ENCODE results near the gene KRTAP8-1.

The KRTAP8-1 gene

GRCh38 chr21:30813174-30813573, at the start of gene KRTAP8-1:
TSS of gene KRTAP8-1 (minus strand) at chr21:30813274. CDS start at chr21:30813220, 54 bp downstream.
- no peak for TF ChIP-seq CTCF (IDR thresholded peaks at IDR 0.05; ENCODE audit: borderline replicate concordance, control extremely low read depth, extremely low read depth, insufficient read depth, missing control alignments)
- DNase-seq (ENCODE audit: low spot score), result no peak
- in situ Hi-C loops (cut with MboI; ENCODE audit: low sequenced_read_pairs, unreplicated experiment), result no loop called here

GRCh38 chr21:30847627-30848500, 34.8 kb upstream of the KRTAP8-1 start:
- no peak for DNase-seq (ENCODE audit: low spot score)
- in situ Hi-C loops (cut with MboI; ENCODE audit: low sequenced_read_pairs, unreplicated experiment), result no loop called here
- TF ChIP-seq CTCF (IDR thresholded peaks at IDR 0.05; ENCODE audit: borderline replicate concordance, control extremely low read depth, extremely low read depth, insufficient read depth, missing control alignments), result no peak

- in situ Hi-C loops (cut with MboI; ENCODE audit: low sequenced_read_pairs, unreplicated experiment), result no loop called here
- no peak for TF ChIP-seq CTCF (IDR thresholded peaks at IDR 0.05; ENCODE audit: borderline replicate concordance, control extremely low read depth, extremely low read depth, insufficient read depth, missing control alignments)
- DNase-seq (ENCODE audit: low spot score), result no peak
Observed at GRCh38 chr21:30842990-30843389, 29.9 kb upstream of the KRTAP8-1 start.

- in situ Hi-C loops (cut with MboI; ENCODE audit: low sequenced_read_pairs, unreplicated experiment), result no loop called here
- no peak for DNase-seq (ENCODE audit: low spot score)
Observed at GRCh38 chr21:30839304-30839703, 26.2 kb upstream of the KRTAP8-1 start.

GRCh38 chr21:30838536-30838935, 25.5 kb upstream of the KRTAP8-1 start:
- no peak for TF ChIP-seq CTCF (IDR thresholded peaks at IDR 0.05; ENCODE audit: borderline replicate concordance, control extremely low read depth, extremely low read depth, insufficient read depth, missing control alignments)
- no peak for DNase-seq (ENCODE audit: low spot score)
- in situ Hi-C loops (cut with MboI; ENCODE audit: low sequenced_read_pairs, unreplicated experiment), result no loop called here

More at GRCh38 chr21:30839304-30839703, 26.2 kb upstream of the KRTAP8-1 start:
- TF ChIP-seq CTCF (IDR thresholded peaks at IDR 0.05; ENCODE audit: borderline replicate concordance, control extremely low read depth, extremely low read depth, insufficient read depth, missing control alignments), result no peak

- DNase-seq (ENCODE audit: low spot score), result peak; percentile 29
- peak; percentile 45 for TF ChIP-seq CTCF (IDR thresholded peaks at IDR 0.05; ENCODE audit: borderline replicate concordance, control extremely low read depth, extremely low read depth, insufficient read depth, missing control alignments)
- in situ Hi-C loops (cut with MboI; ENCODE audit: low sequenced_read_pairs, unreplicated experiment), result no loop called here
Observed at GRCh38 chr21:30831194-30831765, 18.2 kb upstream of the KRTAP8-1 start.
